Body of pancreas (tissue), 4 donors: ENCODE measurements around the gene CHRNA10. TPM values are rescaled to one million over a fixed set of nuclear protein-coding genes. Genes with fewer than 3 reads are reported as not detected.

Experiments
- ATAC-seq: fragments of 150-250 bp; one replicate; pipeline ENCODE4 v1.9.1; 2016
- DNase-seq, 4 donors: peaks; one replicate each; pipeline ENCODE4 v3.0.0-alpha.2; 2019
- H3K27ac ChIP-seq, 4 donors: fragments of 200-600 bp; sonication (generic); 1 replicate in 3 of 4; 2 replicates in 1 of 4; pipeline versions ENCODE4 v1.5.1 to v1.6.1; 2016 to 2019; ENCODE audit warnings: mild to moderate bottlenecking in 1 of 4, mixed read lengths in 1 of 4, moderate library complexity in 1 of 4
- H3K27me3 ChIP-seq, 2 donors: fragments of 200-600 bp; sonication (generic); one replicate each; pipeline ENCODE4 v1.6.0; 2016; ENCODE audit warnings: mild to moderate bottlenecking in 1 of 2
- H3K36me3 ChIP-seq, 2 donors: fragments of 200-600 bp; sonication (generic); replicated peaks in 1 of 2; 2 replicates each; pipeline ENCODE4 v1.5.1; 2016; ENCODE audit warnings: low read depth in 2 of 2; ENCODE audit not compliant: insufficient read depth in 1 of 2
- H3K4me1 ChIP-seq: fragments of 200-600 bp; sonication (generic); one replicate; pipeline ENCODE4 v1.6.0; 2016
- H3K4me3 ChIP-seq, 2 donors: fragments of 200-600 bp; sonication (generic); 1 replicate in 1 of 2; 2 replicates in 1 of 2; pipeline ENCODE4 v1.5.1; 2016 to 2019
- H3K9me3 ChIP-seq, 3 donors: fragments of 200-600 bp; sonication (generic); 1 replicate in 2 of 3; 2 replicates in 1 of 3; pipeline ENCODE4 v1.5.1; 2016
- POLR2A ChIP-seq, 3 donors: fragments of 450-650 bp; IDR thresholded peaks; one replicate each; pipeline ENCODE4 v1.6.1; 2016; ENCODE audit warnings: antibody characterized with exemption in 3 of 3, mild to moderate bottlenecking in 2 of 3
- WGBS, 2 donors: methylation state at CpG; one replicate each; pipeline ENCODE4 v1.1.5; 2017; 5-methylcytosine and 5-hydroxymethylcytosine counted together
- intact Hi-C: fragments of 100-400 bp; cut with DNase I; formaldehyde crosslinking; loops from one replicate; pipeline ENCODE4 v1.15.1; 2023
- total RNA-seq, 2 donors: library from RNA; depleted of rRNA; stranded (reverse); fragments of >200 nt; gene quantifications; one replicate each; pipeline ENCODE4 v1.1.0, GENCODE V29; 2016
- TF ChIP-seq, protein P1 (sequence below), 7 experiments: fragments of 450-650 bp in 4 of 7; fragments of 200-600 bp in 3 of 7; sonication (generic) in 3 of 7; IDR thresholded peaks; one replicate each; pipeline ENCODE4 v1.5.1; 2016 to 2019; ENCODE audit warnings: antibody characterized with exemption in 7 of 7

CHRNA10 gene
- total RNA-seq, 2 donors from 2014 or later, result 2.3 to 3.0 TPM

DNA sequence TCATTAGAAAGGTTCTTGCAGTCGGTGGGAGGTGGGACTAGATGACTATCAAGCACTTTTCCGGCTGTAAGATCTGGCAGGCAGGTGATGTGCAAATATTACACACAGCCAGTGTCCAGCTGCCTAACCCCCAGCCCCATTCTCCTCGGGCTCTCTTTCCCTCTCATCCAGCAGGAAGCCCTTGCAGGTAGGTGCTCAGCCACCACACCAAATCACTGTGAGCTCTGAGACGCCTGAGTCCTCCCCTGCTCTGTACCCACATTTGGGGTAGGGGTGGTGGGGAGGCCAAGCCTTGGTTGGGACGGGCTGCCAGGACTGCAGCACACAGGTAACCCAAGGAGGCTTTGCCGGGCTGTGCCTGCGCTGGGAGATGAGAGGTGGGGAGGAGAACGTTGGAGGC, 30.0 kb downstream of the CHRNA10 start:
- intact Hi-C loops, result no loop called here
- WGBS, 2 donors, result 58 to 61% methylated on average over 7 to 8 of the region's 8 CpGs
- Histone ChIP-seq H3K36me3 (no peaks in the 10 kb centered on the region), H3K4me3 (no peak overlapping the region), H3K9me3 (no peaks in the 10 kb centered on the region), H3K27me3 (no peaks in the 10 kb centered on the region), H3K27ac (no peak overlapping the region), H3K4me1 (peaks cover 18% of the 10 kb centered on the region)
- DNase-seq (no peak), ATAC-seq (no peak)
- TF ChIP-seq, protein P1, sequence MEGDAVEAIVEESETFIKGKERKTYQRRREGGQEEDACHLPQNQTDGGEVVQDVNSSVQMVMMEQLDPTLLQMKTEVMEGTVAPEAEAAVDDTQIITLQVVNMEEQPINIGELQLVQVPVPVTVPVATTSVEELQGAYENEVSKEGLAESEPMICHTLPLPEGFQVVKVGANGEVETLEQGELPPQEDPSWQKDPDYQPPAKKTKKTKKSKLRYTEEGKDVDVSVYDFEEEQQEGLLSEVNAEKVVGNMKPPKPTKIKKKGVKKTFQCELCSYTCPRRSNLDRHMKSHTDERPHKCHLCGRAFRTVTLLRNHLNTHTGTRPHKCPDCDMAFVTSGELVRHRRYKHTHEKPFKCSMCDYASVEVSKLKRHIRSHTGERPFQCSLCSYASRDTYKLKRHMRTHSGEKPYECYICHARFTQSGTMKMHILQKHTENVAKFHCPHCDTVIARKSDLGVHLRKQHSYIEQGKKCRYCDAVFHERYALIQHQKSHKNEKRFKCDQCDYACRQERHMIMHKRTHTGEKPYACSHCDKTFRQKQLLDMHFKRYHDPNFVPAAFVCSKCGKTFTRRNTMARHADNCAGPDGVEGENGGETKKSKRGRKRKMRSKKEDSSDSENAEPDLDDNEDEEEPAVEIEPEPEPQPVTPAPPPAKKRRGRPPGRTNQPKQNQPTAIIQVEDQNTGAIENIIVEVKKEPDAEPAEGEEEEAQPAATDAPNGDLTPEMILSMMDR (IDR thresholded peaks at IDR 0.05), result no peak

DNA sequence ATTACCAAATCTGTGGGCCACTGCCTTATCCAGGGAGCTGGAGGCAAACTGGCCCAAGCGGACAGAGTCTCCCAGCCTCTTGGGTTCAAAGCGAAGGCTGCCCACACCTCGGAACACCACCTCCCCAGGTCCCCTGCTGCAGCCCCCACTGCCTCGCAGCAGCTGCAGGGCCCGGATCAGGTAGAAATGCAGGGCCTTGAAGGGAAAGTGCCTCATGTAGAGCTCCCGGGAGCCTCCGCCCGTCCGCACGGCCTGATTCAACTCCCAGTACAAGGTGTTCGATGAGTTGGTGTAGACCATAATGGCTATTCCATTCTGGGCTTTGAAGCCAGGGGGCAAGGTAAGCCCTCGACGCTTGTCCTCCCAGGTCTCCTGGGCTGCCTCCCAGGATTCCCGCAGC, 31.3 kb downstream of the CHRNA10 start:
- Histone ChIP-seq H3K36me3 (no peaks in the 10 kb centered on the region), H3K9me3 (no peaks in the 10 kb centered on the region), H3K4me1 (peaks cover 18% of the 10 kb centered on the region), H3K27me3 (no peaks in the 10 kb centered on the region), H3K27ac (no peak overlapping the region), H3K4me3 (no peak overlapping the region)
- intact Hi-C loops, result no loop called here
- ATAC-seq, result no peak
- TF ChIP-seq, protein P1 (IDR thresholded peaks at IDR 0.05), result no peak
- TF ChIP-seq POLR2A (IDR thresholded peaks at IDR 0.05), result no peak
- DNase-seq, result no peak
- 95% methylated on average over 14 of the region's 14 CpGs for WGBS, 2 donors

DNA sequence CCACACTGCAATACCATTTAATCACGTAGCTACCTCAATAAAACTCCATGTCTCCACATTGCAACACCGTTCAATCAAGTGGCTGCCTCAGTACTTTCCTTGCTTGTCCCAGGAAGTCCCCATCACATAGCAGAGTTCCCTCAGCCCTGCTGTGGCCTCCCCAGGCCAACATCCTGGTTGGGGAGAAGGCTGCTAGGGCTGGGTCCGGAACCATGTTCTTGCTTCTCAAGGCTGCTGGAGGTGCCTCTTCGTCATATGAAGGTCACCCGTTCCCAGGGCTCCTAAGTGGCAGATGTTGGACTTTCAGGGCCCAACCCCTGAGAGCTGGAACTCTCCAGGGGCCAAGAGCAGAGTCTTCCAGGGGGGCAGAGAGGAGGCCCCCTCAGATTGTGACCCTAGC, 32.7 kb downstream of the CHRNA10 start:
- Histone ChIP-seq H3K9me3 (no peaks in the 10 kb centered on the region), H3K36me3 (no peaks in the 10 kb centered on the region), H3K4me1 (peaks cover 18% of the 10 kb centered on the region), H3K4me3 (no peak overlapping the region), H3K27me3 (no peaks in the 10 kb centered on the region), H3K27ac (no peak overlapping the region)
- no peak for TF ChIP-seq POLR2A (IDR thresholded peaks at IDR 0.05)
- TF ChIP-seq, protein P1 (IDR thresholded peaks at IDR 0.05), result no peak
- intact Hi-C loops, result no loop called here
- no peak for DNase-seq
- WGBS, 2 donors, result 68 to 73% methylated on average over 5 of the region's 5 CpGs
- no peak for ATAC-seq

DNA sequence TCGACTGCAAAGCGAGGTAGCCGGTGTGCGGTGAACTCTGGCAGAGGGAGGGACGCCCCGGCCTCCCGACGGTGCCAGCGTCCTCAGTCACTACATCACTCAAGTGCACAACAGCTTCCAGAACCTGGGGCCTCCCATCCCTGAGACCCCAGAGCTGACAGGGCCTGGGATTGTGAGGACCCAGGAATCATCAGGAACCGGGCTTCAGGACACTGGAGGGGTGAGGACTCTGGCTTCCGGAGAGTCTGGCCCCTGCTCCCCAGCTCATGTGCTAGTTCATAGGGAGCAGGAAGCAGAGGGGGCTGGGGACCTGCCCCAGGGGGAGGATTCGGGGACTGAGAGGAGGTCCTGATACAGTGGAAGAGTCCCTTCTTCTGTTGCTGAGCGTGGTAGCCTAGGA, 34.0 kb downstream of the CHRNA10 start:
- Histone ChIP-seq H3K4me1 (peaks cover 7% of the 10 kb centered on the region), H3K4me3 (no peak overlapping the region), H3K36me3 (no peaks in the 10 kb centered on the region), H3K9me3 (no peaks in the 10 kb centered on the region), H3K27ac (no peak overlapping the region), H3K27me3 (no peaks in the 10 kb centered on the region)
- intact Hi-C loops, result no loop called here
- no peak for DNase-seq
- WGBS, 2 donors, result 81 to 87% methylated on average over 6 to 13 of the region's 13 CpGs
- no peak for TF ChIP-seq POLR2A (IDR thresholded peaks at IDR 0.05)
- TF ChIP-seq, protein P1 (IDR thresholded peaks at IDR 0.05), result no peak
- ATAC-seq, result no peak

DNA sequence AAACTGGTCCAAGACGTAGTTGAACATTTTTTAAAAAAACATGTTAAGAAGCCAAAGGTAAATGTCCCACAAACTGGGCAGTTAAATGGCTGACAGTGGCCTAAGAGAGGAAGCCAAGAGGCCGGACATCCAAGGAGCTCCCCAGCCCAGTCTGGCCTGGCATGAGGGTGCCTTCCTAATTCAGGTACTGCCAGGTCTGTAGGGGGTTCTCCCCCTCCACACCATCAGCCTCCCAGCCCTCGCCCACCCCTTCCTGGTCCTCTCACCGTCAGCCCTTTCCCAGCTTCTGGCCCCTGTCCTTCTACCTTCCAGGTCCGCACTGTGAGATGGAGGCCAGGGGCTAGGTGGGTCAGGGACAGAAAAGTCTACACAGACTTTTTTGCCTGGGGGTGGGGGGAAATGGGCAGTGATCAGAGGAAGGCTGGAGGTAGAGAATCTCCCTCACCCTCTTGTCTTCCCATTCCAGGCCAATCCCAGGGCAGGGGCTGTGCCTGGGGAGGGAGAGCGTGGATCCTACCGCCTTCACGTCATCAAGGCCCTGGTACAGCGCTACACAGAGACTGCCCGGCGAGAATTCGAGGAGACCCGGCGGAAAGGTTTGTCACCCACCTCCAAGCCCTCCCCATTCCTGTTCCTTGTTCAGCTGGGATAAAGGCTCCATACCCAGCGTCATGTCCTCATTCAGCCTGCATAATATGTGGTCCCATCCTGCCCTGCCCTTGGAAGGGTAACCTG, 35.4 kb downstream of the CHRNA10 start:
- Histone ChIP-seq H3K4me1 (no peaks in the 10 kb centered on the region), H3K27ac (no peak overlapping the region), H3K4me3 (no peak overlapping the region), H3K9me3 (no peaks in the 10 kb centered on the region), H3K27me3 (no peaks in the 10 kb centered on the region), H3K36me3 (no peaks in the 10 kb centered on the region)
- DNase-seq (no peak), ATAC-seq (no peak)
- 83 to 88% methylated on average over 14 to 15 of the region's 15 CpGs for WGBS, 2 donors
- TF ChIP-seq, protein P1 (IDR thresholded peaks at IDR 0.05), result no peak
- no peak for TF ChIP-seq POLR2A (IDR thresholded peaks at IDR 0.05)
- intact Hi-C loops, result no loop called here
